ENCODE data around the gene JAM2.

Gene JAM2

DNA sequence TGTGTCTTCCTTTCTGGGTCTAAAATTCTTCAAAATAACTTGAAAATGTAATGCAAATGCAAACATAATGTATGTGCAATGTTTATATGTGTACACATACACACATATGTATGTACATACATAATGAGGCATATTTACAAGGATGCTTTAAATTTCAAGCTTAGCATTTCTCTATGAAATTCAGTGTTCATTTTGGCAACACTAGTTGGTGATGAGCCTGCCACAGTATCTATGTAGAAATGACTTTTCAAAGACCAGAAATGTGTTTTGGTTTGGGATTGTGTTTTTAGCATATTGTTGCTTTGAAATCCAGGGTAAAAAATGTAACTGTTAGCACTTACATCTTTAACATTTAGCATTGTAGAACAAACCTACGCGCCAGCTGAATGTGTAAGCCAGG, 105.8 kb downstream of the JAM2 start:
- no peak overlapping the region for H3K4me3 ChIP-seq (replicated peaks; ENCODE audit: low read depth, low read length)
- no peak for DNase-seq (ENCODE audit: extremely low read depth, low read depth)
- TF ChIP-seq, protein P1, sequence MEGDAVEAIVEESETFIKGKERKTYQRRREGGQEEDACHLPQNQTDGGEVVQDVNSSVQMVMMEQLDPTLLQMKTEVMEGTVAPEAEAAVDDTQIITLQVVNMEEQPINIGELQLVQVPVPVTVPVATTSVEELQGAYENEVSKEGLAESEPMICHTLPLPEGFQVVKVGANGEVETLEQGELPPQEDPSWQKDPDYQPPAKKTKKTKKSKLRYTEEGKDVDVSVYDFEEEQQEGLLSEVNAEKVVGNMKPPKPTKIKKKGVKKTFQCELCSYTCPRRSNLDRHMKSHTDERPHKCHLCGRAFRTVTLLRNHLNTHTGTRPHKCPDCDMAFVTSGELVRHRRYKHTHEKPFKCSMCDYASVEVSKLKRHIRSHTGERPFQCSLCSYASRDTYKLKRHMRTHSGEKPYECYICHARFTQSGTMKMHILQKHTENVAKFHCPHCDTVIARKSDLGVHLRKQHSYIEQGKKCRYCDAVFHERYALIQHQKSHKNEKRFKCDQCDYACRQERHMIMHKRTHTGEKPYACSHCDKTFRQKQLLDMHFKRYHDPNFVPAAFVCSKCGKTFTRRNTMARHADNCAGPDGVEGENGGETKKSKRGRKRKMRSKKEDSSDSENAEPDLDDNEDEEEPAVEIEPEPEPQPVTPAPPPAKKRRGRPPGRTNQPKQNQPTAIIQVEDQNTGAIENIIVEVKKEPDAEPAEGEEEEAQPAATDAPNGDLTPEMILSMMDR (IDR thresholded peaks at IDR 0.05; ENCODE audit: low read depth, low read length, missing control alignments): no peak

DNA sequence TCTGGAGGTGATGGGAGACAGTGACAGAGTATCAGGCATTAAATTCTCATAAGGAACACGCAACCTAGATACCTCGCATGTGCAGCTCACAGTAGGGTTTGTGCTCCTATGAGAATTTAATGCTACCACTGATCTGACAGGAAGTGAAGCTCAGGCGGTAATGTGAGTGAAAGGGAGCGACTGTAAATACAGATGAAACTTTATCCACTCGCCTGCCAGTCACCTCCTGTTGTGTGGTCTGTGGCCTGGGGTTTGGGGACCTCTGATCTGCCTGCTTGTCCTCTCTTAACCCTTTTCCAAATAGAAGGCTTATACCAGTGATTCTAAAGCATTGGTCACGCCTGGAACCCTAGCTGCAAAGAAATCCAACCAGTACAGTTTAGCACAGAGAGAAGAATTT, 111.0 kb downstream of the JAM2 start:
- no peak overlapping the region for H3K4me3 ChIP-seq (replicated peaks; ENCODE audit: low read depth, low read length)
- no peak for DNase-seq (ENCODE audit: extremely low read depth, low read depth)
- TF ChIP-seq, protein P1 (IDR thresholded peaks at IDR 0.05; ENCODE audit: low read depth, low read length, missing control alignments): no peak

DNA sequence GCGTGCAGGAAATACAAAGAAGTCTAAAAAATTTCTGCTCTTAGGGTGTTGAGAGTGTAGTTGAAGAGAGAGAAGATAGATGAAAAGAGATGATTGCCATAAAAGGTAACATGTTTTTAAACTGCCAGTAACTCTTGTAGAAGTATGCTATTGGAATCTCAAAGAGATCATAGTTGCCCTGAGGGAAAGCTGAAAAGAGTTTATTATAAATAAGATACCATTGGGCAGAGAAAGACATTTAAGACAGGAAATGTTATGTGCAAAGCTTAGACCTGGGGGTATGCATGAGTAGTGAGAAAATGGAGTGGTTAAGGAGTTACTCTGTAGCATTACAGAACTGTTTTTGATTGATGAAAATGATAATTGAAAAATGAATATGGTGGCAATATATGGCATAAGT, 113.4 kb downstream of the JAM2 start:
- DNase-seq (ENCODE audit: extremely low read depth, low read depth): no peak
- TF ChIP-seq, protein P1 (IDR thresholded peaks at IDR 0.05; ENCODE audit: low read depth, low read length, missing control alignments): no peak
- no peak overlapping the region for H3K4me3 ChIP-seq (replicated peaks; ENCODE audit: low read depth, low read length)

DNA sequence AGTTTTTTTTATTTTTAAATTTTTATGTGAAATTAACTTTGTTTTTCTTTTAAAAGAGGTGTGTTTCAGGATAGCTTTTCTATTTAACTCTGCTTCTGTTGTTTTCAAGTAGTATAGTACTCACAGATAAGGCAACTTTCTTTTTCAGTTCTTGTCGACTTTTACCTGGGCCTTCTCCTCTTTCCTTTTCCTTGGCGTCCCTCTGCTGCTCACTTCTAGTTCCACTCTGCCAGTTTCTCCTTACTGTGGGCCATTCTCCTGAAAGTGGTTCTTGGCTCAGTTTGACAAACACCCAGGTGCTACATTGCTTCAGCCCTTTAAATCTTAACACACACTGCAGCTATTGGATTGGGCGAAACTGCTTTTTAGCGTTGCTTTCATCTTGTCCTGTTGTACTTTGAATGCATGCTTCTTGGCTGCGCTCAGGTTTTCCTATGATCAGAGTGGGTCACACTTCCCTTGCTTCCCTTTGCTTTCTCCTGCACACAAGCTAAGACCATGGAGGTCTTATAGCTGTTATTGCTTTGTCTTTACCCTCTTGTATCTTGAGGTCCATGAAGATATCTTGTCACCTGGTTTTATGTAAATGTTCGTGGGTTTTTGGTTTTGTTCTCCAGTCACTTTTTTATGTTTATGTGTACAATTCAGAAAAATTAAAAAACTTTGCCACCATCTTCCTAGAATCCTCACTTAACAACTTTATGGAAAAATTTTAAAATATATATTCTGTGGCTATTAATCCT, 117.3 kb downstream of the JAM2 start:
- DNase-seq (ENCODE audit: extremely low read depth, low read depth): no peak
- H3K4me3 ChIP-seq (replicated peaks; ENCODE audit: low read depth, low read length): no peak overlapping the region
- TF ChIP-seq, protein P1 (IDR thresholded peaks at IDR 0.05; ENCODE audit: low read depth, low read length, missing control alignments): no peak

DNA sequence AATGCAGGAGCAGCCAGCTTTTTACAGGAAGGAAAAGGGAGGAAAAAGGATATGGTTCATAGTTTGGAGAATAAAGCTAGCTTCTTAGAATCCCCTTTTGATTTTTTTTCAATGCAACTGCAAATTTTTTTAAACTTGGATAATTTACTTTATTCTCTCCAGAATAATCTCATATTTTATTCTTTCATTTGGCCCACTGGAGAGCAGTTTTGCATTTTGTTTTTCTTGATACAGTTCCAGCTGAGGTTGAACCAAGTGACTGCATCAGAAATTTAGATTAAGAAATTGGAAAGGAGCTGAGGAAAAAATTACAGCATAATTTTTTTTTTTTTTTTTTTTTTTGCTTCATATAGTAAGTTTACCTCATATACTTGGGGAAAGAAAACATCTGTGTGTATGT, 118.5 kb downstream of the JAM2 start:
- H3K4me3 ChIP-seq (replicated peaks; ENCODE audit: low read depth, low read length): no peak overlapping the region
- no peak for DNase-seq (ENCODE audit: extremely low read depth, low read depth)
- TF ChIP-seq, protein P1 (IDR thresholded peaks at IDR 0.05; ENCODE audit: low read depth, low read length, missing control alignments): no peak

DNA sequence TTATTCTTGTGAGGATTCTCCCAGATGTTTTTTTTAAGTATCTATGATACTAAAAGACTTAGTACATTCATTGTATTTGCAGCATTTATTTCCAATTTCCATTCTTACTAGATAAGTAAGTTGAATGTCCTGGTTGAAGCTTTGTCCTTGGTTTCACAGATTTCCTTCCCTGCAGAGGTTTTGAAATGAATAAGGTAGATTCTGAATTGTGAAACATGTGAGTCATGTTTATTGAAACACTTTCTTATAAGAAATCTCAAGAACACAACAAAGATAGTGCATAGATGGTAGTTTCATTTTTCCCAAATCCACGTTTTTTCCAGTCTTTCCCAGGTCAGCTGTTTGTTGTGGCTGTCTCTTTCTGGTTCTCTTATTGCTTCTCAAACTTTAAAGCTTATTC, 120.5 kb downstream of the JAM2 start:
- no peak for DNase-seq (ENCODE audit: extremely low read depth, low read depth)
- TF ChIP-seq, protein P1 (IDR thresholded peaks at IDR 0.05; ENCODE audit: low read depth, low read length, missing control alignments): no peak
- H3K4me3 ChIP-seq (replicated peaks; ENCODE audit: low read depth, low read length): no peak overlapping the region

DNA sequence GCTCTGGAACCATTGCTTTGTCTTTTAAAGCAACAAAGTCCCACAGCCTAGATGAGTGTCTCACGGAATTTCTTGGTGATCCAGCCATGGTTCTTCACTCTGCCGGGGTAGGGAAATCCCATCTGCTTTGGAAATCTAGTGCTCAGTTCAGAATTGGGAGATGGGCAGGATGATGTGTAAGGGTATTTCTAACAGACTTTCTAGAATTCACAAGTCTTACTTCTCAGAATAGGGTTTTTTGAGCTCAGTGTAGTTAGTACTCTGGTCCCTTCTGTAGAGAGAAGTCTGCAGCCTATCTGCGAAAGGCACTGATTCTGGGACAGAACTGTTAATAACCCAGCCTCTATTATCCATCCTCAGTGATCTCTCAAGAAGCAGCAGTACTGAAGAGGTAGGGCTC, 121.0 kb downstream of the JAM2 start:
- no peak for DNase-seq (ENCODE audit: extremely low read depth, low read depth)
- H3K4me3 ChIP-seq (replicated peaks; ENCODE audit: low read depth, low read length): no peak overlapping the region
- TF ChIP-seq, protein P1 (IDR thresholded peaks at IDR 0.05; ENCODE audit: low read depth, low read length, missing control alignments): no peak

Data from HFF-Myc (cell line).